H1 (cell line): ENCODE measurements around the gene KIF26B. TPM values are rescaled to one million over a fixed set of nuclear protein-coding genes. Genes with fewer than 3 reads are reported as not detected.

Source experiments
- CTCF ChIA-PET: fragments of 300-600 bp; sonication (Branson Sonifier 250); formaldehyde crosslinking; loops from one replicate; lab custom pipeline; 2021; ENCODE audit not compliant: partially characterized antibody; lab: Charles Lee
- POLR2A ChIA-PET: fragments of 300-600 bp; sonication (Branson Sonifier 250); formaldehyde crosslinking; loops from one replicate; lab custom pipeline; 2021; ENCODE audit warnings: inconsistent platforms; ENCODE audit not compliant: partially characterized antibody; lab: Charles Lee
- DNase-seq, 2 experiments: peaks; one replicate each; pipeline versions ENCODE4 v3.0.0 to v3.0.0-alpha.2; 2010 to 2022; ENCODE audit warnings: low spot score in 2 of 2, low read depth in 1 of 2, mixed read lengths in 1 of 2
- FAIRE-seq: peaks from 2 replicates; lab custom pipeline; 2011; peaks lifted over from hg19 to GRCh38; lab: Jason Lieb, UNC
- H2AFZ ChIP-seq: 2 replicates; pipeline ENCODE4 v1.8.1; 2012; ENCODE audit warnings: low read length, inconsistent platforms
- H2AK5ac ChIP-seq: 2 replicates; pipeline ENCODE4 v1.6.1; 2013; ENCODE audit warnings: low read depth, low read length
- H2BK120ac ChIP-seq: replicated peaks from 2 replicates; pipeline ENCODE3; 2013; ENCODE audit warnings: low read depth, low read length, inconsistent platforms
- H2BK12ac ChIP-seq: 2 replicates; pipeline ENCODE4 v1.6.1; 2013; ENCODE audit warnings: low read depth, low read length
- H2BK15ac ChIP-seq: 2 replicates; pipeline ENCODE4 v1.6.1; 2013; ENCODE audit warnings: low read length
- H2BK20ac ChIP-seq: 2 replicates; pipeline ENCODE4 v1.6.1; 2013; ENCODE audit warnings: low read length
- H2BK5ac ChIP-seq: 2 replicates; pipeline ENCODE4 v1.6.1; 2013; ENCODE audit warnings: low read depth, low read length
- H3K14ac ChIP-seq: 2 replicates; pipeline ENCODE4 v1.6.1; 2013; ENCODE audit warnings: inconsistent platforms; ENCODE audit not compliant: insufficient read length
- H3K18ac ChIP-seq: 2 replicates; pipeline ENCODE4 v1.6.1; 2013; ENCODE audit warnings: low read length; ENCODE audit errors: extremely low read depth
- H3K23ac ChIP-seq: 2 replicates; pipeline ENCODE4 v1.6.1; 2013; ENCODE audit warnings: inconsistent platforms; ENCODE audit not compliant: insufficient read length
- H3K23me2 ChIP-seq: 2 replicates; pipeline ENCODE4 v1.6.1; 2013; ENCODE audit warnings: low read depth, low read length
- H3K27ac ChIP-seq: 2 replicates; pipeline ENCODE4 v1.6.1; 2011; ENCODE audit warnings: low read depth, low read length, inconsistent platforms
- H3K27me3 ChIP-seq, 4 experiments: replicated peaks in 1 of 4; 1 replicate in 1 of 4; 2 replicates in 3 of 4; pipeline versions ENCODE4 v1.6.1 to v1.8.1; 2011 to 2013; ENCODE audit warnings: low read length in 3 of 4, mild to moderate bottlenecking in 3 of 4, inconsistent platforms in 2 of 4, mixed read lengths in 2 of 4, moderate library complexity in 1 of 4; ENCODE audit not compliant: control insufficient read depth in 3 of 4, insufficient read depth in 3 of 4; ENCODE audit errors: extremely low read depth in 1 of 4
- H3K36me3 ChIP-seq, 4 experiments: 2 replicates each; pipeline versions ENCODE4 v1.6.1 to v1.8.1; 2011 to 2013; ENCODE audit warnings: mild to moderate bottlenecking in 4 of 4, low read length in 3 of 4, moderate library complexity in 2 of 4, control low read depth in 1 of 4, inconsistent platforms in 1 of 4; ENCODE audit not compliant: insufficient read depth in 4 of 4, control insufficient read depth in 2 of 4
- H3K4ac ChIP-seq: replicated peaks from 2 replicates; pipeline ENCODE3; 2013; ENCODE audit warnings: low read length, low read depth, mixed read lengths, inconsistent platforms; ENCODE audit not compliant: insufficient read length
- H3K4me1 ChIP-seq, 4 experiments: replicated peaks in 1 of 4; 1 replicate in 1 of 4; 2 replicates in 3 of 4; pipeline versions ENCODE4 v1.6.1 to v1.8.1; 2011 to 2013; ENCODE audit warnings: low read length in 3 of 4, inconsistent platforms in 2 of 4, mixed read lengths in 1 of 4; ENCODE audit not compliant: insufficient read depth in 4 of 4, control insufficient read depth in 3 of 4
- H3K4me2 ChIP-seq, 2 experiments: 2 replicates each; pipeline versions ENCODE4 v1.6.1 to v1.8.1; 2011 to 2013; ENCODE audit warnings: low read depth in 2 of 2, low read length in 2 of 2, control low read depth in 1 of 2, inconsistent platforms in 1 of 2, mild to moderate bottlenecking in 1 of 2; ENCODE audit not compliant: insufficient read depth in 1 of 2
- H3K4me3 ChIP-seq, 4 experiments: fragments of 200-600, 300-600 bp in 1 of 4; sonication (generic), shearing (Covaris generic), sonication (Bioruptor Twin) in 1 of 4; 2 replicates each; pipeline versions ENCODE4 v1.5.1 to v1.8.1; 2011 to 2016; ENCODE audit warnings: low read length in 4 of 4, low read depth in 3 of 4, control low read depth in 2 of 4, inconsistent platforms in 2 of 4, mild to moderate bottlenecking in 2 of 4, mixed read lengths in 1 of 4, moderate library complexity in 1 of 4; ENCODE audit not compliant: insufficient read depth in 2 of 4; ENCODE audit errors: extremely low read depth in 1 of 4
- H3K56ac ChIP-seq: replicated peaks from 2 replicates; pipeline ENCODE3; 2013; ENCODE audit warnings: low read depth, mild to moderate bottlenecking, mixed read lengths, low read length, inconsistent platforms; ENCODE audit not compliant: insufficient read length
- H3K79me1 ChIP-seq: 2 replicates; pipeline ENCODE4 v1.6.1; 2013; ENCODE audit warnings: low read depth, low read length, control low read depth
- H3K79me2 ChIP-seq, 2 experiments: 2 replicates each; pipeline versions ENCODE4 v1.6.1 to v1.8.1; 2012 to 2013; ENCODE audit warnings: low read length in 2 of 2, mild to moderate bottlenecking in 2 of 2, inconsistent platforms in 1 of 2; ENCODE audit not compliant: insufficient read depth in 2 of 2, control insufficient read depth in 1 of 2
- H3K9ac ChIP-seq, 4 experiments: replicated peaks in 1 of 4; 1 replicate in 1 of 4; 2 replicates in 3 of 4; pipeline versions ENCODE4 v1.6.1 to v1.8.1; 2011 to 2013; ENCODE audit warnings: low read depth in 3 of 4, low read length in 3 of 4, control low read depth in 2 of 4, mild to moderate bottlenecking in 2 of 4, moderate library complexity in 2 of 4, inconsistent platforms in 1 of 4; ENCODE audit errors: extremely low read depth in 1 of 4
- H3K9me3 ChIP-seq, 2 experiments: 2 replicates each; pipeline versions ENCODE4 v1.6.1 to v1.8.1; 2012 to 2013; ENCODE audit warnings: mild to moderate bottlenecking in 2 of 2, moderate library complexity in 2 of 2, control low read depth in 1 of 2, inconsistent platforms in 1 of 2, low read depth in 1 of 2, low read length in 1 of 2, mixed read lengths in 1 of 2; ENCODE audit not compliant: insufficient read depth in 2 of 2
- H4K20me1 ChIP-seq, 2 experiments: replicated peaks in 1 of 2; 2 replicates each; pipeline versions ENCODE3 to v1.8.1; 2011 to 2013; ENCODE audit warnings: inconsistent platforms in 2 of 2, low read length in 2 of 2, mild to moderate bottlenecking in 1 of 2; ENCODE audit not compliant: insufficient read depth in 2 of 2, control insufficient read depth in 1 of 2
- H4K5ac ChIP-seq: 2 replicates; pipeline ENCODE4 v1.6.1; 2013; ENCODE audit warnings: low read length, low read depth, mixed read lengths, inconsistent platforms; ENCODE audit not compliant: insufficient read length
- H4K8ac ChIP-seq: 2 replicates; pipeline ENCODE4 v1.8.0; 2013; ENCODE audit warnings: mild to moderate bottlenecking, moderate library complexity, low read length, inconsistent platforms; ENCODE audit not compliant: insufficient read depth; ENCODE audit errors: extremely low read depth
- H4K91ac ChIP-seq: replicated peaks from 2 replicates; pipeline ENCODE3; 2013; ENCODE audit warnings: low read length, mixed read lengths, inconsistent platforms; ENCODE audit not compliant: insufficient read length
- BRCA1 ChIP-seq: IDR thresholded peaks from 2 replicates; pipeline ENCODE4 v1.6.1; 2012; ENCODE audit warnings: low read depth, low read length, improper control_type of control experiment
- CBX5 ChIP-seq: fragments of 300-800, 300-1000 bp; sonication (generic); IDR thresholded peaks from 2 replicates; pipeline ENCODE4 v1.7.1; 2016; ENCODE audit warnings: antibody characterized with exemption, low read length, low read depth
- E2F6 ChIP-seq: IDR thresholded peaks from 2 replicates; pipeline ENCODE4 v1.6.1; 2012; ENCODE audit warnings: inconsistent platforms
- EP300 ChIP-seq, 2 experiments: IDR thresholded peaks; 1 replicate in 1 of 2; 2 replicates in 1 of 2; pipeline ENCODE4 v1.6.1; 2011 to 2012; ENCODE audit warnings: low read depth in 2 of 2, low read length in 2 of 2, mild to moderate bottlenecking in 2 of 2, borderline replicate concordance in 1 of 2, inconsistent platforms in 1 of 2, moderate library complexity in 1 of 2
- POU5F1 ChIP-seq: IDR thresholded peaks from 2 replicates; pipeline ENCODE4 v1.6.1; 2011; ENCODE audit warnings: low read depth, mild to moderate bottlenecking, low read length, moderate library complexity
- RFX5 ChIP-seq: IDR thresholded peaks from 2 replicates; pipeline ENCODE4 v1.6.1; 2011; ENCODE audit warnings: low read depth, low read length, improper control_type of control experiment, borderline replicate concordance
- SUZ12 ChIP-seq: fragments of 200-600 bp; sonication (generic); IDR thresholded peaks from 2 replicates; pipeline ENCODE4 v1.6.1; 2012; ENCODE audit warnings: mild to moderate bottlenecking, inconsistent platforms, low read length, moderate library complexity, mixed read lengths
- TCF12 ChIP-seq: IDR thresholded peaks from 2 replicates; pipeline ENCODE4 v1.6.1; 2011; ENCODE audit warnings: low read depth, mild to moderate bottlenecking, low read length
- WGBS, 2 experiments: shearing (Covaris generic) in 1 of 2; methylation state at CpG; one replicate each; pipeline versions ENCODE4 v1.1.6 to v1.1.7; 2013 to 2015; ENCODE audit warnings: low lambda C conversion rate in 2 of 2, mixed read lengths in 2 of 2, inconsistent platforms in 1 of 2, low coverage in 1 of 2, missing lambda C conversion rate in 1 of 2; ENCODE audit not compliant: insufficient replicate concordance in 2 of 2, insufficient coverage in 1 of 2, insufficient read length in 1 of 2; ENCODE audit errors: extremely low coverage in 1 of 2, missing lambda C conversion rate in 1 of 2; 5-methylcytosine and 5-hydroxymethylcytosine counted together
- polyA plus RNA-seq, 7 experiments: library from polyadenylated mRNA; depleted of rRNA in 3 of 7; stranded (reverse) in 5 of 7; unstranded in 2 of 7; fragments of >200 nt in 5 of 7; fragments of 200-250 nt in 2 of 7; gene quantifications; 1 replicate in 5 of 7; 2 replicates in 1 of 7; 4 replicates in 1 of 7; pipeline versions ENCODE4 v1.2.1 to v1.2.3, GENCODE V29; 2011 to 2013; ENCODE audit warnings: missing spikeins in 2 of 7, mixed read lengths in 2 of 7
- total RNA-seq: library from RNA; stranded (reverse); fragmentation: NEBNext Ultra II Directional; extraction: Animal tissue kit (Norgen Biotek cat#: 25700); gene quantifications from 2 replicates; pipeline ENCODE4 v1.2.1, GENCODE V29; 2021
- TF ChIP-seq, protein P1 (sequence below), 3 experiments: IDR thresholded peaks; 1 replicate in 2 of 3; 2 replicates in 1 of 3; pipeline versions ENCODE4 v1.5.1 to v1.6.1; 2011; ENCODE audit warnings: low read length in 3 of 3, mild to moderate bottlenecking in 3 of 3, inconsistent platforms in 2 of 3, low read depth in 1 of 3, moderate library complexity in 1 of 3; ENCODE audit not compliant: insufficient read depth in 1 of 3; ENCODE audit errors: control extremely low read depth in 1 of 3

The KIF26B gene
- total and polyA plus RNA-seq, 2 of the 8 experiments (the other 6 are each of a cell fraction or from before 2014, with no cell fraction given), result 0.06 to 0.28 TPM

DNA sequence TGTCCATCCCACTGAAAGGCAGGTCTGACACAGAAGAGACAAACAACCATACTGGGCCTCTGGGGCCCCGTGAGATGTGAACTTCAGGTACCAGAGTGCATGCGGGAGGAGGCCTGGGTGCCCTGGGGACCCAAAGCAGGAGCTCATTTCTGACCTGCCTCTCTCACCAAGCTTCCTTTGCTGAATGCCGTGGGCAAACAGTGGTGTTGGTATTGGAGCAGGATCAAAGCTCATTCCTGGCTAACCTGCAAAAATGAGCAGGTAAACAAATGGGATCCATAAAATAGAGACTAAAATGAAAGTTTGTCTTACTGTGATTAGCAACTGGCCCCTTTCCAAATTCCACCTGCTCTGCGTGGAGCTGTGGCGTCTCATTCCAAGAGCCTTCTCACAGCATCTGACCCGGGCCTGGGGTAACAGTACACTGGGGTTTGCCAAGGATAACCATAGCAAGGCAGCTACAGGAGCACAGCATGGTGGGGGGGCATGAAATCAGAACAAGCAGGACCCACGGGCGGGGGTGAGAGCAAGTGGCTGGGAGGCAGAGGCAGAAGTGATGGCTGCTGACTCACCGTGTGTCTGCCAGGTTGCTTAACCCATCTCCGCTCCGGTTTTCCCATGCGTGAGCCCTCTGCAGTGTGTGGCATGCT lies 103.6 kb downstream of the KIF26B start:
- H2AK5ac ChIP-seq, result no peak overlapping the region
- no peak overlapping the region for H3K56ac ChIP-seq
- POLR2A ChIA-PET, result no interaction called here
- WGBS, 2 experiments, result 92% methylated on average over 12 of the region's 12 CpGs; no CpG with 5 or more reads in 1 of the 2 experiments
- H2BK12ac ChIP-seq, result 0 out of 2 replicates have a peak overlapping the region, but pooled peaks have one; percentile 33
- 0 out of 2 replicates have a peak overlapping the region, but pooled peaks have one; percentile 33 for H2BK15ac ChIP-seq
- H4K91ac ChIP-seq, result peak overlapping the region; percentile 30
- H3K79me1 ChIP-seq, result no peaks in the 10 kb centered on the region
- H3K4ac ChIP-seq, result no peak overlapping the region
- H3K79me2 ChIP-seq, result no peaks in the 10 kb centered on the region
- no peaks in the 10 kb centered on the region for H3K27me3 ChIP-seq
- no peak overlapping the region for H3K27ac ChIP-seq
- H3K18ac ChIP-seq, result peak overlapping the region; percentile 62; the same call in 1 of the 2 replicates
- no peaks in the 10 kb centered on the region for H3K23me2 ChIP-seq
- H3K4me2 ChIP-seq, result no peak overlapping the region
- no peaks in the 10 kb centered on the region for H3K9me3 ChIP-seq
- H3K23ac ChIP-seq, result no peak overlapping the region
- FAIRE-seq (no peak), DNase-seq (peak in 1 of 2 experiments; percentile 35)
- H2BK20ac ChIP-seq, result no peak overlapping the region
- no peak overlapping the region for H2AFZ ChIP-seq
- no peak overlapping the region for H3K14ac ChIP-seq
- no peak overlapping the region for H4K5ac ChIP-seq
- no peak overlapping the region for H3K9ac ChIP-seq
- no peak overlapping the region for H3K4me3 ChIP-seq
- H2BK120ac ChIP-seq, result peak overlapping the region; percentile 38
- no peak overlapping the region for H2BK5ac ChIP-seq
- CTCF ChIA-PET, result interaction anchor here (1.0 to 2.3 kb wide), 7 partner anchors 9 to 123 kb away, joined by 3 to 12 read pairs (median 5); no protein-coding TSS in a partner anchor
- peak overlapping the region; percentile 82; the same call in 1 of the 2 replicates for H4K8ac ChIP-seq
- H4K20me1 ChIP-seq, result no peaks in the 10 kb centered on the region
- no peaks in the 10 kb centered on the region for H3K36me3 ChIP-seq
- H3K4me1 ChIP-seq, result peaks cover 7 to 15% (median 10%) of the 10 kb centered on the region in 4 experiments; a peak in 6 of 7 replicates
- no peak for TF ChIP-seq TCF12
- TF ChIP-seq RFX5, result no peak
- TF ChIP-seq BRCA1, result no peak
- TF ChIP-seq POU5F1, result no peak
- no peak for TF ChIP-seq CBX5
- no peak for TF ChIP-seq EP300 (IDR thresholded peaks at IDR 0.05; ENCODE audit: borderline replicate concordance in 1 of 2, low read depth in 2 of 2, low read length in 2 of 2)
- no peak for TF ChIP-seq SUZ12
- TF ChIP-seq, protein P1, sequence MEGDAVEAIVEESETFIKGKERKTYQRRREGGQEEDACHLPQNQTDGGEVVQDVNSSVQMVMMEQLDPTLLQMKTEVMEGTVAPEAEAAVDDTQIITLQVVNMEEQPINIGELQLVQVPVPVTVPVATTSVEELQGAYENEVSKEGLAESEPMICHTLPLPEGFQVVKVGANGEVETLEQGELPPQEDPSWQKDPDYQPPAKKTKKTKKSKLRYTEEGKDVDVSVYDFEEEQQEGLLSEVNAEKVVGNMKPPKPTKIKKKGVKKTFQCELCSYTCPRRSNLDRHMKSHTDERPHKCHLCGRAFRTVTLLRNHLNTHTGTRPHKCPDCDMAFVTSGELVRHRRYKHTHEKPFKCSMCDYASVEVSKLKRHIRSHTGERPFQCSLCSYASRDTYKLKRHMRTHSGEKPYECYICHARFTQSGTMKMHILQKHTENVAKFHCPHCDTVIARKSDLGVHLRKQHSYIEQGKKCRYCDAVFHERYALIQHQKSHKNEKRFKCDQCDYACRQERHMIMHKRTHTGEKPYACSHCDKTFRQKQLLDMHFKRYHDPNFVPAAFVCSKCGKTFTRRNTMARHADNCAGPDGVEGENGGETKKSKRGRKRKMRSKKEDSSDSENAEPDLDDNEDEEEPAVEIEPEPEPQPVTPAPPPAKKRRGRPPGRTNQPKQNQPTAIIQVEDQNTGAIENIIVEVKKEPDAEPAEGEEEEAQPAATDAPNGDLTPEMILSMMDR (IDR thresholded peaks at IDR 0.05; ENCODE audit: control extremely low read depth in 1 of 3, insufficient read depth in 1 of 3, low read depth in 1 of 3, low read length in 3 of 3), result no peak
- TF ChIP-seq E2F6, result no peak
